HEK293 (cell line): Measurements from ENCODE around the gene DIS3L.

Source experiments
- CTCF ChIA-PET: fragments of 350-600 bp; formaldehyde crosslinking; extraction: SDS; loops from one replicate; lab custom pipeline; 2021; ENCODE audit warnings: antibody characterized with exemption; lab: Yijun Ruan, JAX
- POLR2A ChIA-PET: fragments of 300-600 bp; formaldehyde crosslinking; extraction: SDS; loops from one replicate; lab custom pipeline; 2020; ENCODE audit warnings: antibody characterized with exemption, inconsistent platforms; lab: Yijun Ruan, JAX
- H3K27ac ChIP-seq: fragments of 200-500 bp; sonication (Bioruptor generic); 2 replicates; pipeline ENCODE4 v1.5.1; 2014; ENCODE audit warnings: low read depth, low read length, control low read depth, inconsistent platforms; ENCODE audit errors: extremely low read depth
- H3K36me3 ChIP-seq, 2 experiments: fragments of 200-500 bp in 1 of 2; sonication (Bioruptor generic) in 1 of 2; 1 replicate in 1 of 2; 2 replicates in 1 of 2; pipeline ENCODE4 v1.5.1; 2014 to 2017; ENCODE audit warnings: inconsistent platforms in 2 of 2, low read length in 2 of 2; ENCODE audit not compliant: control insufficient read depth in 2 of 2, insufficient read depth in 1 of 2
- H3K4me1 ChIP-seq: fragments of 200-500 bp; sonication (Bioruptor generic); 2 replicates; pipeline ENCODE4 v1.5.1; 2014; ENCODE audit warnings: mild to moderate bottlenecking, low read length, inconsistent platforms; ENCODE audit not compliant: control insufficient read depth, insufficient read depth
- H3K4me3 ChIP-seq: 2 replicates; pipeline ENCODE4 v1.5.1; 2011; ENCODE audit warnings: low read depth, mild to moderate bottlenecking, control low read depth, low read length, moderate library complexity
- H3K9me3 ChIP-seq: fragments of 200-500 bp; sonication (Bioruptor generic); 2 replicates; pipeline ENCODE4 v1.5.1; 2014; ENCODE audit warnings: low read depth, low read length, inconsistent platforms; ENCODE audit not compliant: control insufficient read depth, insufficient read depth
- CTCF ChIP-seq: fragments of 450-650 bp; formaldehyde crosslinking; IDR thresholded peaks from 2 replicates; pipeline ENCODE4 v1.5.1; 2016; ENCODE audit warnings: missing biosample characterization, missing genetic modification characterization
- KLF7 ChIP-seq: fragments of 450-650 bp; formaldehyde crosslinking; IDR thresholded peaks from 2 replicates; pipeline ENCODE4 v1.5.1; 2016; ENCODE audit warnings: missing biosample characterization, missing genetic modification characterization, borderline replicate concordance
- REST ChIP-seq: fragments of 450-650 bp; formaldehyde crosslinking; IDR thresholded peaks from 2 replicates; pipeline ENCODE4 v1.5.1; 2016; ENCODE audit warnings: missing biosample characterization, missing genetic modification characterization
- SETDB1 ChIP-seq: IDR thresholded peaks from one replicate; pipeline ENCODE4 v1.6.1; 2017; ENCODE audit warnings: mild to moderate bottlenecking, low read length, moderate library complexity, mixed read lengths; ENCODE audit not compliant: insufficient read length
- ZEB2 ChIP-seq: fragments of 450-650 bp; formaldehyde crosslinking; IDR thresholded peaks from 2 replicates; pipeline ENCODE4 v1.5.1; 2016; ENCODE audit warnings: missing biosample characterization, missing genetic modification characterization
- ZFHX2 ChIP-seq: fragments of 450-650 bp; formaldehyde crosslinking; conservative IDR thresholded peaks from 2 replicates; pipeline ENCODE4 v1.5.1; 2016; ENCODE audit warnings: missing biosample characterization, missing genetic modification characterization
- ZFP3 ChIP-seq: fragments of 450-650 bp; formaldehyde crosslinking; IDR thresholded peaks from 2 replicates; pipeline ENCODE4 v1.5.1; 2016; ENCODE audit warnings: low read depth, missing biosample characterization, missing genetic modification characterization
- ZNF121 ChIP-seq: fragments of 450-650 bp; formaldehyde crosslinking; IDR thresholded peaks from 2 replicates; pipeline ENCODE4 v1.5.1; 2016; ENCODE audit warnings: missing biosample characterization, missing genetic modification characterization
- ZNF132 ChIP-seq: fragments of 450-650 bp; formaldehyde crosslinking; IDR thresholded peaks from 2 replicates; pipeline ENCODE4 v1.5.1; 2017; ENCODE audit warnings: missing biosample characterization, missing genetic modification characterization, borderline replicate concordance
- ZNF148 ChIP-seq: fragments of 450-650 bp; formaldehyde crosslinking; IDR thresholded peaks from 2 replicates; pipeline ENCODE4 v1.5.0; 2017; ENCODE audit warnings: missing biosample characterization, missing genetic modification characterization, borderline replicate concordance
- ZNF510 ChIP-seq: fragments of 450-650 bp; formaldehyde crosslinking; IDR thresholded peaks from 2 replicates; pipeline ENCODE4 v1.5.1; 2018; ENCODE audit warnings: mild to moderate bottlenecking, missing genetic modification characterization, missing biosample characterization; ENCODE audit not compliant: insufficient replicate concordance
- ZNF558 ChIP-seq: fragments of 450-650 bp; formaldehyde crosslinking; IDR thresholded peaks from 2 replicates; pipeline ENCODE4 v1.5.1; 2016; ENCODE audit warnings: missing biosample characterization, missing genetic modification characterization
- ZNF571 ChIP-seq: fragments of 450-650 bp; formaldehyde crosslinking; IDR thresholded peaks from 2 replicates; pipeline ENCODE4 v1.5.0; 2017; ENCODE audit warnings: missing biosample characterization, missing genetic modification characterization
- ZNF600 ChIP-seq: fragments of 450-650 bp; formaldehyde crosslinking; IDR thresholded peaks from 2 replicates; pipeline ENCODE4 v1.5.1; 2016; ENCODE audit warnings: missing biosample characterization, missing genetic modification characterization
- ZNF629 ChIP-seq: fragments of 450-650 bp; formaldehyde crosslinking; IDR thresholded peaks from 2 replicates; pipeline ENCODE4 v1.5.1; 2017; ENCODE audit warnings: missing biosample characterization, missing genetic modification characterization

DIS3L gene

GRCh38 chr15:66369773-66370651 lies 76.6 kb downstream of the DIS3L start (continued):
- no peak for TF ChIP-seq ZNF148 (tag by site-specific recombination)
- no peak for TF ChIP-seq KLF7 (tag by site-specific recombination)
- no peak for TF ChIP-seq ZEB2 (tag by site-specific recombination)
- no peak for TF ChIP-seq ZNF132 (tag by site-specific recombination)
- no peak for TF ChIP-seq ZFP3 (tag by site-specific recombination)
- no peak for TF ChIP-seq ZNF558 (tag by site-specific recombination)
- TF ChIP-seq ZNF510: no peak
- no peak for TF ChIP-seq ZNF629 (tag by site-specific recombination)
- TF ChIP-seq SETDB1: no peak
- no peak for TF ChIP-seq ZNF571 (tag by site-specific recombination)
- TF ChIP-seq ZNF600 (tag by site-specific recombination): peak; percentile 73; the same call in 1 of the 2 replicates
- no peak for TF ChIP-seq ZNF121 (tag by site-specific recombination)
- TF ChIP-seq ZFHX2 (tag by site-specific recombination): no peak
- no peak for TF ChIP-seq REST (tag by site-specific recombination)

- TF ChIP-seq CTCF (tag by site-specific recombination) (no peak), SETDB1 (peak; percentile 17)
- H3K4me1 ChIP-seq: peaks cover 6% of the 10 kb centered on the region; the same call in 1 of the 2 replicates
- ChIA-PET POLR2A (no interaction called here), CTCF (no interaction called here)
- no peak overlapping the region for H3K4me3 ChIP-seq
- no peaks in the 10 kb centered on the region for H3K9me3 ChIP-seq
- H3K36me3 ChIP-seq: no peaks in the 10 kb centered on the region; a peak in 1 of 3 replicates
- H3K27ac ChIP-seq: no peak overlapping the region
These were observed 80.8 kb downstream of the DIS3L start for GRCh38 chr15:66374179-66374578.
